B cell (primary cell): ENCODE data around the gene CACNA1D. TPM values are rescaled to one million over a fixed set of nuclear protein-coding genes. Genes with fewer than 3 reads are reported as not detected.

Experiments
- ATAC-seq: fragments of 200-7000 bp; cut with Tn5 transposase; one replicate; pipeline ENCODE4 v1.10.0; 2021; ENCODE audit warnings: low read depth, mild to moderate bottlenecking, moderate number of reproducible peaks, moderate library complexity
- CTCF ChIA-PET: fragments of 350-600 bp; sonication (Branson Sonifier 250); formaldehyde crosslinking; loops from one replicate; lab custom pipeline; 2021; ENCODE audit warnings: antibody characterized with exemption, inconsistent platforms; lab: Charles Lee
- POLR2A ChIA-PET: fragments of 350-600 bp; sonication (Branson Sonifier 250); formaldehyde crosslinking; loops from one replicate; lab custom pipeline; 2021; ENCODE audit warnings: antibody characterized with exemption; lab: Charles Lee
- DNase-seq: peaks from one replicate; pipeline ENCODE4 v3.0.0; 2013
- H2AFZ ChIP-seq: 2 replicates; pipeline ENCODE4 v1.6.1; 2012; ENCODE audit warnings: mild to moderate bottlenecking, low read depth, low read length; ENCODE audit not compliant: insufficient read depth, poor library complexity, severe bottlenecking
- H3K27ac ChIP-seq, 2 donors: 1 replicate in 1 of 2; 2 replicates in 1 of 2; pipeline ENCODE4 v1.5.1; 2012 to 2013; ENCODE audit warnings: low read length in 2 of 2, mild to moderate bottlenecking in 2 of 2, moderate library complexity in 1 of 2
- H3K27me3 ChIP-seq, 4 experiments: fragments of 200-600 bp in 1 of 4; sonication (generic) in 1 of 4; replicated peaks in 1 of 4; 1 replicate in 2 of 4; 2 replicates in 2 of 4; pipeline versions ENCODE4 v1.6.1 to v1.7.0; 2013 to 2016; ENCODE audit warnings: low read length in 3 of 4, mild to moderate bottlenecking in 2 of 4, mixed read lengths in 1 of 4, moderate library complexity in 1 of 4; ENCODE audit not compliant: insufficient read depth in 4 of 4, control insufficient read depth in 3 of 4; ENCODE audit errors: control extremely low read depth in 1 of 4
- H3K36me3 ChIP-seq, 2 experiments: replicated peaks in 1 of 2; 1 replicate in 1 of 2; 2 replicates in 1 of 2; pipeline versions ENCODE4 v1.6.1 to v1.7.1; 2013; ENCODE audit warnings: low read length in 1 of 2; ENCODE audit not compliant: insufficient read depth in 2 of 2, control insufficient read depth in 1 of 2; ENCODE audit errors: control extremely low read depth in 1 of 2, extremely low read depth in 1 of 2
- H3K4me1 ChIP-seq, 2 donors: fragments of 200-600 bp in 1 of 2; sonication (generic) in 1 of 2; 1 replicate in 1 of 2; 2 replicates in 1 of 2; pipeline versions ENCODE4 v1.5.1 to v1.6.1; 2013 to 2017; ENCODE audit warnings: low read length in 2 of 2; ENCODE audit not compliant: control insufficient read depth in 2 of 2, insufficient read depth in 2 of 2
- H3K4me2 ChIP-seq: replicated peaks from 2 replicates; pipeline ENCODE3; 2012; ENCODE audit warnings: mild to moderate bottlenecking, low read depth, low read length; ENCODE audit not compliant: poor library complexity, severe bottlenecking
- H3K4me3 ChIP-seq, 5 experiments: fragments of 200-600 bp in 1 of 5; sonication (generic) in 1 of 5; 1 replicate in 3 of 5; 2 replicates in 2 of 5; pipeline versions ENCODE4 v1.5.1 to v1.7.0; 2011 to 2016; ENCODE audit warnings: low read length in 4 of 5, mild to moderate bottlenecking in 4 of 5, low read depth in 2 of 5, control low read depth in 1 of 5, moderate library complexity in 1 of 5; ENCODE audit not compliant: insufficient read depth in 1 of 5; ENCODE audit errors: control extremely low read depth in 1 of 5, extremely low read depth in 1 of 5
- H3K79me2 ChIP-seq: fragments of 200-600 bp; sonication (generic); one replicate; pipeline ENCODE4 v1.6.0; 2016; ENCODE audit warnings: low read length; ENCODE audit not compliant: control insufficient read depth, insufficient read depth
- H3K9ac ChIP-seq: fragments of 200-600 bp; sonication (generic); 2 replicates; pipeline ENCODE4 v1.6.1; 2017; ENCODE audit warnings: mild to moderate bottlenecking, low read length, moderate library complexity
- H3K9me3 ChIP-seq, 3 donors: one replicate each; pipeline versions ENCODE4 v1.6.1 to v1.7.1; 2013; ENCODE audit warnings: low read length in 2 of 3; ENCODE audit not compliant: control insufficient read depth in 2 of 3, insufficient read depth in 1 of 3; ENCODE audit errors: control extremely low read depth in 1 of 3
- H4K20me1 ChIP-seq: 2 replicates; pipeline ENCODE4 v1.6.0; 2012; ENCODE audit warnings: mild to moderate bottlenecking, low read length; ENCODE audit not compliant: insufficient read depth, control insufficient read depth, poor library complexity, severe bottlenecking
- H3K27ac Mint-ChIP-seq: one replicate; pipeline ENCODE4 v1.8.0; 2021; ENCODE audit warnings: mixed read lengths
- H3K27me3 Mint-ChIP-seq: one replicate; pipeline ENCODE4 v1.8.0; 2021; ENCODE audit warnings: mixed read lengths
- H3K4me1 Mint-ChIP-seq: one replicate; pipeline ENCODE4 v1.8.0; 2021; ENCODE audit warnings: mixed read lengths
- H3K4me3 Mint-ChIP-seq: one replicate; pipeline ENCODE4 v1.8.0; 2021; ENCODE audit warnings: mixed read lengths
- H3K9me3 Mint-ChIP-seq: one replicate; pipeline ENCODE4 v1.8.0; 2022; ENCODE audit warnings: mixed read lengths; ENCODE audit not compliant: insufficient read depth
- EZH2 ChIP-seq: IDR thresholded peaks from 2 replicates; pipeline ENCODE4 v1.6.1; 2012; ENCODE audit warnings: borderline replicate concordance, low read depth, mild to moderate bottlenecking, moderate library complexity, low read length; ENCODE audit not compliant: insufficient read depth, poor library complexity, severe bottlenecking
- WGBS: methylation state at CpG from one replicate; pipeline ENCODE4 v1.1.5; 2013; ENCODE audit warnings: missing lambda C conversion rate; ENCODE audit not compliant: insufficient coverage; 5-methylcytosine and 5-hydroxymethylcytosine counted together
- intact Hi-C: fragments of 100-400 bp; cut with micrococcal nuclease; formaldehyde crosslinking; loops from one replicate; pipeline ENCODE4 v1.10.0; 2022
- polyA plus RNA-seq: library from polyadenylated mRNA; depleted of rRNA; stranded (reverse); fragments of >200 nt; gene quantifications from 2 replicates; pipeline ENCODE4 v1.2.3, GENCODE V29; 2012
- total RNA-seq, 2 donors: library from RNA; stranded (reverse); fragments of 120-200 nt in 1 of 2; gene quantifications; 1 replicate in 1 of 2; 2 replicates in 1 of 2; pipeline versions ENCODE4 v1.2.3 to v1.2.4, GENCODE V29; 2013 to 2022
- TF ChIP-seq, protein P1 (sequence below): fragments of 200-600 bp; IDR thresholded peaks from one replicate; pipeline ENCODE4 v1.8.0; 2022; ENCODE audit warnings: antibody characterized with exemption, mild to moderate bottlenecking

The CACNA1D gene
- total and polyA plus RNA-seq, 2 donors (not counting 1 experiment from before 2014, with no cell fraction given): 0.06 to 0.07 TPM

DNA sequence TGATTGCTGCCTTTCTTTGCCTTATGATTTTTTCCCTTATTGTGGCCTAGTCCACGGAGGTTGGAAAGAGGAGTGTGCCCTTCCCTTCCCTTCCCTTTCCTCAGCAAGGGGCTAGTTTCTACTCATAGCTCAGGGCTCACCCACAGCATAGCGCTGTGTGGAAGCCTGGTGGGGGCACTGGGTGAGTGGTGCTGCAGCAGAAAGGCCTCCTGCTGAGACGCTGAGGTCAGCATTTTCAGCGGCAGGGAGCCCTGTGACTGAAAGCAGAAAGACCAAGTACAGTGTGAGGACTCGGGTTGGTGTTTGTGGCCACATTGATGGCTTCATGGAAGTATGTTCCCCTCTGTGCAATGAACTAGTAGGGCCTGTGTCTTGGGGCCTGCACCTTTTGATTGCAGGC is 21.9 kb downstream of the CACNA1D start:
- Histone ChIP-seq H4K20me1 (no peaks in the 10 kb centered on the region), H3K27ac (no peak overlapping the region), H3K27me3 (no peaks in the 10 kb centered on the region), H3K4me2 (no peak overlapping the region), H3K4me3 (no peak overlapping the region), H3K79me2 (no peaks in the 10 kb centered on the region), H2AFZ (no peak overlapping the region), H3K9ac (no peak overlapping the region), H3K36me3 (no peaks in the 10 kb centered on the region), H3K4me1 (no peaks in the 10 kb centered on the region), H3K9me3 (no peaks in the 10 kb centered on the region)
- intact Hi-C loops: no loop called here
- Mint-ChIP-seq H3K4me3 (no peak overlapping the region), H3K9me3 (no peaks in the 10 kb centered on the region), H3K4me1 (no peaks in the 10 kb centered on the region), H3K27me3 (peaks cover 11% of the 10 kb centered on the region), H3K27ac (no peak overlapping the region)
- POLR2A ChIA-PET: no interaction called here
- ATAC-seq (no peak), DNase-seq (no peak)
- CTCF ChIA-PET: no interaction called here
- 84% methylated on average over 3 of the region's 5 CpGs for WGBS
- TF ChIP-seq EZH2: no peak
- TF ChIP-seq, protein P1, sequence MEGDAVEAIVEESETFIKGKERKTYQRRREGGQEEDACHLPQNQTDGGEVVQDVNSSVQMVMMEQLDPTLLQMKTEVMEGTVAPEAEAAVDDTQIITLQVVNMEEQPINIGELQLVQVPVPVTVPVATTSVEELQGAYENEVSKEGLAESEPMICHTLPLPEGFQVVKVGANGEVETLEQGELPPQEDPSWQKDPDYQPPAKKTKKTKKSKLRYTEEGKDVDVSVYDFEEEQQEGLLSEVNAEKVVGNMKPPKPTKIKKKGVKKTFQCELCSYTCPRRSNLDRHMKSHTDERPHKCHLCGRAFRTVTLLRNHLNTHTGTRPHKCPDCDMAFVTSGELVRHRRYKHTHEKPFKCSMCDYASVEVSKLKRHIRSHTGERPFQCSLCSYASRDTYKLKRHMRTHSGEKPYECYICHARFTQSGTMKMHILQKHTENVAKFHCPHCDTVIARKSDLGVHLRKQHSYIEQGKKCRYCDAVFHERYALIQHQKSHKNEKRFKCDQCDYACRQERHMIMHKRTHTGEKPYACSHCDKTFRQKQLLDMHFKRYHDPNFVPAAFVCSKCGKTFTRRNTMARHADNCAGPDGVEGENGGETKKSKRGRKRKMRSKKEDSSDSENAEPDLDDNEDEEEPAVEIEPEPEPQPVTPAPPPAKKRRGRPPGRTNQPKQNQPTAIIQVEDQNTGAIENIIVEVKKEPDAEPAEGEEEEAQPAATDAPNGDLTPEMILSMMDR: no peak

DNA sequence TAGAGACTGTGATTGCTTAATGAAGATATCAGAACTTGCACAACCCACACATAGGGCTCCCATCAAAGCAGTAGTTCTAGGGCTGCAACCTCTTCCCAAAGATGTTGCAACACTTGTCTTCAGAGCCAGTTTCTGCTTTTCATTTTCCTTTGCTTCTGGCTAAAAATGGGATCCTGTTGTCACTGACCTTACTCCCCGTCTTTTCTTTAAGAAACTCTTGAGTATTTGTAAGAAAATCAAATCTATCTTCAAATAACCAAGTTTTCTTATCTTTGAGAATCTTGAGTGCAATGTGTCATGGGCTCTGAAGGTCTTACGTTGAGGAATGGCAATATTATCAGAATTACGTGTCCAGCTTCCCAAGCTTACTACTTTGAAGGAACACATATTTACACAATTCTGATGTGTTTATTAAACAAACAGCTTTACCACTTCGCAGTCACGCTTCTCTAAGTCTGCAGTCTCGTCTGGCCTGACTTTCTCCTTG is 24.1 kb downstream of the CACNA1D start:
- WGBS: no CpG with 5 or more reads among the region's 6 CpGs
- Mint-ChIP-seq H3K4me3 (no peak overlapping the region), H3K4me1 (no peaks in the 10 kb centered on the region), H3K27me3 (peaks cover 17% of the 10 kb centered on the region), H3K9me3 (no peaks in the 10 kb centered on the region), H3K27ac (no peak overlapping the region)
- H3K9me3 ChIP-seq: no peaks in the 10 kb centered on the region
- H3K79me2 ChIP-seq: no peaks in the 10 kb centered on the region
- ChIA-PET POLR2A (no interaction called here), CTCF (no interaction called here)
- no peaks in the 10 kb centered on the region for H3K36me3 ChIP-seq
- no peak overlapping the region for H2AFZ ChIP-seq
- H3K9ac ChIP-seq: no peak overlapping the region
- H4K20me1 ChIP-seq: no peaks in the 10 kb centered on the region
- TF ChIP-seq, protein P1: no peak
- no peak for TF ChIP-seq EZH2
- intact Hi-C loops: no loop called here
- H3K4me2 ChIP-seq: no peak overlapping the region
- DNase-seq (no peak), ATAC-seq (no peak)
- H3K4me1 ChIP-seq: no peaks in the 10 kb centered on the region
- no peak overlapping the region for H3K27ac ChIP-seq
- no peaks in the 10 kb centered on the region for H3K27me3 ChIP-seq
- H3K4me3 ChIP-seq: no peak overlapping the region
